Measurements from ENCODE around the gene LCA5.

Gene LCA5

GRCh38 chr6:79463621-79464050 is 73.6 kb downstream of the LCA5 start:
- no peak overlapping the region for H3K4me2 ChIP-seq (ENCODE audit: insufficient read depth, low read length)
- DNase-seq, result no peak
- no peak overlapping the region for H2AFZ ChIP-seq (ENCODE audit: low read depth, low read length)
- H4K20me1 ChIP-seq (ENCODE audit: insufficient read depth, low read length), result no peaks in the 10 kb centered on the region
- no peak overlapping the region for H3K4me3 ChIP-seq (ENCODE audit: low read depth in 1 of 2, low read length in 2 of 2)
- no peak for ATAC-seq (ENCODE audit: insufficient read depth, low read depth)
- no peaks in the 10 kb centered on the region for H3K27me3 ChIP-seq (ENCODE audit: insufficient read depth, low read length, poor library complexity)
- H3K9ac ChIP-seq (ENCODE audit: low read depth, low read length), result no peak overlapping the region
- no peaks in the 10 kb centered on the region for H3K36me3 ChIP-seq (ENCODE audit: insufficient read depth, low read length)
- no peaks in the 10 kb centered on the region for H3K79me2 ChIP-seq (ENCODE audit: insufficient read depth, low read length)
- no peaks in the 10 kb centered on the region for H3K4me1 ChIP-seq (ENCODE audit: insufficient read depth, low read length)
- no peak overlapping the region for H3K27ac ChIP-seq (ENCODE audit: low read length)
- H3K9me3 ChIP-seq (ENCODE audit: insufficient read depth, low read length, severe bottlenecking), result no peaks in the 10 kb centered on the region
- TF ChIP-seq, protein P1, sequence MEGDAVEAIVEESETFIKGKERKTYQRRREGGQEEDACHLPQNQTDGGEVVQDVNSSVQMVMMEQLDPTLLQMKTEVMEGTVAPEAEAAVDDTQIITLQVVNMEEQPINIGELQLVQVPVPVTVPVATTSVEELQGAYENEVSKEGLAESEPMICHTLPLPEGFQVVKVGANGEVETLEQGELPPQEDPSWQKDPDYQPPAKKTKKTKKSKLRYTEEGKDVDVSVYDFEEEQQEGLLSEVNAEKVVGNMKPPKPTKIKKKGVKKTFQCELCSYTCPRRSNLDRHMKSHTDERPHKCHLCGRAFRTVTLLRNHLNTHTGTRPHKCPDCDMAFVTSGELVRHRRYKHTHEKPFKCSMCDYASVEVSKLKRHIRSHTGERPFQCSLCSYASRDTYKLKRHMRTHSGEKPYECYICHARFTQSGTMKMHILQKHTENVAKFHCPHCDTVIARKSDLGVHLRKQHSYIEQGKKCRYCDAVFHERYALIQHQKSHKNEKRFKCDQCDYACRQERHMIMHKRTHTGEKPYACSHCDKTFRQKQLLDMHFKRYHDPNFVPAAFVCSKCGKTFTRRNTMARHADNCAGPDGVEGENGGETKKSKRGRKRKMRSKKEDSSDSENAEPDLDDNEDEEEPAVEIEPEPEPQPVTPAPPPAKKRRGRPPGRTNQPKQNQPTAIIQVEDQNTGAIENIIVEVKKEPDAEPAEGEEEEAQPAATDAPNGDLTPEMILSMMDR (IDR thresholded peaks at IDR 0.05; ENCODE audit: borderline replicate concordance, extremely low read depth, low read length, poor library complexity, severe bottlenecking), result no peak
- TF ChIP-seq EZH2 (IDR thresholded peaks at IDR 0.05; ENCODE audit: borderline replicate concordance, low read depth, low read length, severe bottlenecking), result no peak

- Histone ChIP-seq H3K9ac (ENCODE audit: low read depth, low read length) (no peak overlapping the region), H3K27me3 (ENCODE audit: insufficient read depth, low read length, poor library complexity) (no peaks in the 10 kb centered on the region), H3K9me3 (ENCODE audit: insufficient read depth, low read length, severe bottlenecking) (no peaks in the 10 kb centered on the region), H3K36me3 (ENCODE audit: insufficient read depth, low read length) (no peaks in the 10 kb centered on the region), H3K4me2 (ENCODE audit: insufficient read depth, low read length) (no peak overlapping the region), H4K20me1 (ENCODE audit: insufficient read depth, low read length) (no peaks in the 10 kb centered on the region), H3K79me2 (ENCODE audit: insufficient read depth, low read length) (no peaks in the 10 kb centered on the region), H3K4me3 (ENCODE audit: low read depth in 1 of 2, low read length in 2 of 2) (no peak overlapping the region), H3K4me1 (ENCODE audit: insufficient read depth, low read length) (peaks cover 3% of the 10 kb centered on the region; the same call in 1 of the 2 replicates), H2AFZ (ENCODE audit: low read depth, low read length) (no peak overlapping the region), H3K27ac (ENCODE audit: low read length) (no peak overlapping the region)
- TF ChIP-seq, protein P1 (IDR thresholded peaks at IDR 0.05; ENCODE audit: borderline replicate concordance, extremely low read depth, low read length, poor library complexity, severe bottlenecking), result no peak
- TF ChIP-seq EZH2 (IDR thresholded peaks at IDR 0.05; ENCODE audit: borderline replicate concordance, low read depth, low read length, severe bottlenecking), result no peak
- no peak for ATAC-seq (ENCODE audit: insufficient read depth, low read depth)
- DNase-seq, result no peak
Observed at GRCh38 chr6:79461205-79461604, 76.0 kb downstream of the LCA5 start.

- no peaks in the 10 kb centered on the region for H3K36me3 ChIP-seq (ENCODE audit: insufficient read depth, low read length)
- no peak overlapping the region; the same call in 1 of the 2 replicates for H3K9ac ChIP-seq (ENCODE audit: low read depth, low read length)
- H2AFZ ChIP-seq (ENCODE audit: low read depth, low read length), result peak overlapping the region; percentile 34
- no peak overlapping the region for H3K4me3 ChIP-seq (ENCODE audit: low read depth in 1 of 2, low read length in 2 of 2)
- no peaks in the 10 kb centered on the region for H3K79me2 ChIP-seq (ENCODE audit: insufficient read depth, low read length)
- no peak for ATAC-seq (ENCODE audit: insufficient read depth, low read depth)
- H3K4me1 ChIP-seq (ENCODE audit: insufficient read depth, low read length), result peaks cover 48% of the 10 kb centered on the region
- DNase-seq, result no peak
- no peaks in the 10 kb centered on the region for H3K9me3 ChIP-seq (ENCODE audit: insufficient read depth, low read length, severe bottlenecking)
- H3K27ac ChIP-seq (ENCODE audit: low read length), result peak overlapping the region; percentile 77
- no peak overlapping the region for H3K4me2 ChIP-seq (ENCODE audit: insufficient read depth, low read length)
- no peak for TF ChIP-seq EZH2 (IDR thresholded peaks at IDR 0.05; ENCODE audit: borderline replicate concordance, low read depth, low read length, severe bottlenecking)
- TF ChIP-seq, protein P1 (IDR thresholded peaks at IDR 0.05; ENCODE audit: borderline replicate concordance, extremely low read depth, low read length, poor library complexity, severe bottlenecking), result no peak
- H4K20me1 ChIP-seq (ENCODE audit: insufficient read depth, low read length), result no peaks in the 10 kb centered on the region
- no peaks in the 10 kb centered on the region for H3K27me3 ChIP-seq (ENCODE audit: insufficient read depth, low read length, poor library complexity)
Observed at GRCh38 chr6:79455446-79455845, 81.8 kb downstream of the LCA5 start.
